Mammary epithelial cell (primary cell): ENCODE results near the gene CD300LB.
"Not testable (repeated sequence)": the region's sequence is repeated elsewhere in the genome, so short reads cannot be mapped to it uniquely, and the experiment has no call there.

Source experiments
- EZH2 ChIP-seq: IDR thresholded peaks from 2 replicates; pipeline ENCODE4 v1.6.1; 2012; ENCODE audit warnings: low read length, inconsistent platforms, borderline replicate concordance
- TF ChIP-seq, protein P1 (sequence below), 2 donors: IDR thresholded peaks in 1 of 2; conservative IDR thresholded peaks in 1 of 2; 2 replicates each; pipeline ENCODE4 v1.5.1; 2011 to 2012; ENCODE audit warnings: inconsistent platforms in 2 of 2, low read length in 2 of 2, mild to moderate bottlenecking in 2 of 2, control low read depth in 1 of 2, low read depth in 1 of 2; ENCODE audit not compliant: insufficient read depth in 1 of 2; ENCODE audit errors: extremely low read depth in 1 of 2

DNA sequence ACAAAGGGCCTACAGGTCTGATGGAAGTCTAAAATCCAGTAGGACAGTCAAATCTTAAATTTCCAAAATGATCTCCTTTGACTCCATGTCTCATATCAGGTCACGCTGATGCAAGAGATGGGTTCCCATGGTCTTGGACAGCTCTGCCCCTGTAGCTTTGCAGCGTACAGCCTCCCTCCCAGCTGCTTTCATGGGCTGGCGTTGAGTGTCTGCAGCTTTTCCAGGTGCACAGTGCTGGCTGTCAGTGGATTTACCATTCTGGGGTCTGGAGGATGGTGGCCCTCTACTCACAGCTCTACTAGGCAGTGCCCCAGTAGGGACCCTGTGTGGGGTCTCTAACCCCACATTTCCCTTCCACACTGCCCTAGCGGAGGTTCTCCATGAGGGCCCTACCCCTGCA, 43.0 kb downstream of the CD300LB start:
- TF ChIP-seq, protein P1, sequence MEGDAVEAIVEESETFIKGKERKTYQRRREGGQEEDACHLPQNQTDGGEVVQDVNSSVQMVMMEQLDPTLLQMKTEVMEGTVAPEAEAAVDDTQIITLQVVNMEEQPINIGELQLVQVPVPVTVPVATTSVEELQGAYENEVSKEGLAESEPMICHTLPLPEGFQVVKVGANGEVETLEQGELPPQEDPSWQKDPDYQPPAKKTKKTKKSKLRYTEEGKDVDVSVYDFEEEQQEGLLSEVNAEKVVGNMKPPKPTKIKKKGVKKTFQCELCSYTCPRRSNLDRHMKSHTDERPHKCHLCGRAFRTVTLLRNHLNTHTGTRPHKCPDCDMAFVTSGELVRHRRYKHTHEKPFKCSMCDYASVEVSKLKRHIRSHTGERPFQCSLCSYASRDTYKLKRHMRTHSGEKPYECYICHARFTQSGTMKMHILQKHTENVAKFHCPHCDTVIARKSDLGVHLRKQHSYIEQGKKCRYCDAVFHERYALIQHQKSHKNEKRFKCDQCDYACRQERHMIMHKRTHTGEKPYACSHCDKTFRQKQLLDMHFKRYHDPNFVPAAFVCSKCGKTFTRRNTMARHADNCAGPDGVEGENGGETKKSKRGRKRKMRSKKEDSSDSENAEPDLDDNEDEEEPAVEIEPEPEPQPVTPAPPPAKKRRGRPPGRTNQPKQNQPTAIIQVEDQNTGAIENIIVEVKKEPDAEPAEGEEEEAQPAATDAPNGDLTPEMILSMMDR (conservative IDR thresholded peaks at IDR 0.05 in 1 of 2, IDR thresholded peaks at IDR 0.05 in 1 of 2; ENCODE audit: extremely low read depth in 1 of 2, insufficient read depth in 1 of 2, low read depth in 1 of 2, low read length in 2 of 2): not testable (repeated sequence)
- not testable (repeated sequence) for TF ChIP-seq EZH2
